HG02678 (cell line): ENCODE measurements around the gene KLK5.
"Not testable (repeated sequence)": the region's sequence is repeated elsewhere in the genome, so short reads cannot be mapped to it uniquely, and the experiment has no call there.

Experiments
- ATAC-seq: cut with Tn5 transposase; IDR thresholded peaks from one replicate; pipeline ENCODE4 v1.9.1; 2021; ENCODE audit warnings: mild to moderate bottlenecking, moderate library complexity; ENCODE audit not compliant: unreplicated experiment

KLK5 gene, protein sequence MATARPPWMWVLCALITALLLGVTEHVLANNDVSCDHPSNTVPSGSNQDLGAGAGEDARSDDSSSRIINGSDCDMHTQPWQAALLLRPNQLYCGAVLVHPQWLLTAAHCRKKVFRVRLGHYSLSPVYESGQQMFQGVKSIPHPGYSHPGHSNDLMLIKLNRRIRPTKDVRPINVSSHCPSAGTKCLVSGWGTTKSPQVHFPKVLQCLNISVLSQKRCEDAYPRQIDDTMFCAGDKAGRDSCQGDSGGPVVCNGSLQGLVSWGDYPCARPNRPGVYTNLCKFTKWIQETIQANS

DNA sequence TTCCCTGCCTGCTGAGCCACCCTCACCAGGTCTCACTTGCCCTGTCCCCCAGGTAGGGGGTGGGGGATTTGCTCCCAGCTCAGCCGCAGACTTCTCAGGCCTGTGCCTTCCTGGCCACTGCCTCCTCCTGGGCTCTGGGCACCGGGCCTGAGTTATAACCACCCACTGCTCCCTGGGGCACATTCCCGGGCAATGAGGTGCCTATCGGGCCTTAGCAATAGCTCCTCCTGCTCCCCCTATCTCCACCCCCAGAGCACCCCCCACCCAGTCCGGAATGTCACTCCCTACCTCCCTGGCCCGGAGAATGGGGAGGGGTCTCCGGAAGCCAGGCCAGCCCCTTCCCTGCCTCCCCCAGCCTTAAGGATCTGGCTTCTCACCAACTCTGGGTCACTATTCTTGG lies at the start of gene KLK5:
Gene KLK5 (minus strand): TSS at position 129 of the 400 bp plus-strand sequence. CDS start 381 bp downstream, outside the sequence.
- no peak for ATAC-seq

DNA sequence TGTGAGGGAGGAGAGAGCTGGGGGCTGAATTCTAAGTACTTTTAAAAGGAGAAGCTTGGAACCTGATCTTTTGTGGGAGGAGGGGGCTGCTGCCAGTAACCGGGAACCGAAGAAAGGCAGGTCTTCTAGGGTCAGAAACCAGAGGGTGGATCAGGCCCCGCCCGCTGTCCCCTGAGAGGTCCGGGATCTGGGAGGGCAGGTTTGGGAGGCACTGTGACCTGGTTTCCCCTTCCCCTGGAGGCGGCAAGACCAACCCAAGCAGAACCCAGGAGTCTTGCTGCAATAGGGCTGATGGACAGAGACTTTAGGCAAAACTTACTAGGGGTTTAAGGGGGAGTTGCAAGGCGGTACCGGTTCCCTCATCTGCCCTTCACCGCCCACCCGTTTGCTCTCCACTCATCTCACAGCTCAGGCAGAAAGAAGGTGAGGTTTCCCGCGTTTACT lies 49.3 kb upstream of the KLK5 start:
- no peak for ATAC-seq

DNA sequence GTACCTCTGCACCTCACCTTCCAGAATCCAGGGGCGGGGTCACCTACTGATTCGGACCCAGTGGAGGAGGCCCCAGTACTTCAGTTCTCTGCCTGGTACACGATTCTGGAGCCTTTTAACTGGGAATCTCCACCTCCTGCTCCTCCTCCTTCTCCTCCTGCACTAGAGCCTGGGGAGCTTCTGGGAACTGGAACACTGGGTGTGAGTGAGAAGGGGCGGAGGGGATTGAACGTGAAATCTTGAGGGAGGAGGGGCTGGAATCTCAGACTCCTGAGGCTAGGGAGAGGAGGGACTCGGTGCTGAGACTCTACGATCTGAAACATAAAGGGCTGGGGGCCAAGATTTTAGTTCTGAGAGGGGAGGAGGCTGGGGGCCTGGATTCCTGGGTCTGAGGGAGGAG lies 48.7 kb upstream of the KLK5 start, which contains the start of gene KLK8:
Gene KLK8 (minus strand): TSS at position 90 of the 400 bp plus-strand sequence. CDS start 437 bp downstream, outside the sequence.
- no peak for ATAC-seq

DNA sequence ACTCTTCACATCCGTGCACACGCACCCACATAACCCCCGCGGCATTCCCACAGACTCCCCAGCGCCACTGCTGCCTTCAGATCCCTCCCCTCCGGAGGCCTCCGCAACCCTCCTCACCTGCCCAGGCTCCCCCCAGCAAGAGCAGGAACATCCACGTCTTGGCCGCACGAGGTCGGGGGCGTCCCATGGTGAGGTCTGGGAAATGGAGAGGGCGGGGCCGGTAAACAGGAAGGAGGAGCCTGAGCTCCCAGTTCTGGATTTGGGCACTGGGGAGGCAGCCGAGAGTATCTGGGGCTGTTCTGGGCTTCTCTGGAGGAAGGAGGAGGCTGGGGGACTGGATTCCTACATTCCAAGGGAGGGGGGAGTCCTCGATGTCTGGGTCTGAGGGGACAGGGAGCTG lies 48.1 kb upstream of the KLK5 start:
- ATAC-seq = no peak

DNA sequence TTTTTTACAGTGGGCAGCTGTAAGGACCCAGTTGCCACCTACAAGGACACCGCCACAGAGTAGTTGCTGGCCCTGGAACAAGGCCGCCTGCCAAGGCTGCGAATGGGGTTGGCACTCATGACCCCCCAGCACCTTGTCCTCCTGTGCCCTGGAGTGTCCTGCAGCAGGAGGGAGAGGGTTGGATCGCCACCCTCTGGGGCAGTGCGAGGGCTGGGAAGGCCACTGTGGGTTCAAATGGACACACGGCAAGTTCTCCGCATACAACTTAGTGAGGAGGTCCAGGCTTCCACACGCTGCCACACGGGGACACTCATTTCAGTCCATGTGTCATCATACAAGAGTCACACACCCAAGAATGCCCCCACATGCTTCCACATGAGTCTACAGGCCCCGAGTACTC lies 47.6 kb upstream of the KLK5 start:
- ATAC-seq = no peak

DNA sequence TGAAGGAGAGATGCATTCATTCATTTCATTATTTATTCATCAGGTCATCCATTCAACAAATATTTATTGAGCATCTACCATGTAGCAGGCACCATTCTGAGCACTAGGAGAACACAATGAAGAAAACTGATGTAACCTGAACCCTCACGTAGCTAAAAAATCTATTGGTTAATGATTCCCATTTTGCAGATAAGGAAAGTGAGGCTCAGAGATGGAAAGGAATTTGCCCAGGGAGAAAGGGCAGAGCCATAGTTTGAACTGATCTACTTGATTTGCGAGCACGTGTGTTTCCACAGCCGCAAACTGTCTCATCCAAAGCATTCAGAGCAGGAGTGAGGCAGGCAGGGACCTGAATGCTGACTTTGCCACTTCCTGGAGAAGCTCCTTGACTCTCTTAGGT lies 45.8 kb upstream of the KLK5 start:
- no peak for ATAC-seq

DNA sequence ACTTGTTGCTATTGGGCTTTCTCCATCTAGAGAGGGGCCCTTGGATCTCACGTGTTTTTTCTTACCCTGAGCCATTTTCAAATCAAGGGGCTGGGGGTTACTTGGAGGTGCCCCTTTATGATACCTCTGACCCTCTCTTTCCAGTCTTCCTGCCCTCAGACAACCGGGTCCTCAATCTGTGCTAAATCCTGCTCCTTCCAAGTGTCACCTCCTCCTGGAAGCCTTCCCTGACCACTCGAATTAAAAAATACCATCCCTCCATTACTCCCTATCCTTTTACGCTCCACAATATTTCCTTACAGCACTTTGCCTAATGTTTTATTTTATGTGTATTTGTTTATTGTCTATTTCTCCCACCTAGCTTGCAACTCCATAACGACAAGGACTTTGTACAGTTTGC lies 45.2 kb upstream of the KLK5 start:
- ATAC-seq = no peak

DNA sequence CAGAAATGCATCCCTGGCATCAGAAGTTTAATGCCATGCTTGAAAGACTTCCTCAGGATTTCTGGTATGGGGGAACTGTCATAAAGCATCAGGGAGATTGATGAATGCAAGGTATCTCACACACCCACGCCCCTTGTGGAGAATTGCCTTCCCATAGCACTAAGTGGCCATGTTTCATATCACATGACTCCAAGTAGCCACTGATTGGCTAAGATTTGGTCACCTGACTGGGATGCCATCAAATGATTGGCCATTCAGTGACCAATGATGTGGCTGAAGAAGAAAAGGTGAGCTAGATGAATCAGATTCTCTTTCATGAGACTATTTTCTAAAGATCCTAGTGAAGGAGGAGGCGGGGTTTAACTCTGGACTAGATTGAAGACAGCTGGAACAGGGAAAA lies 41.3 kb upstream of the KLK5 start:
- ATAC-seq = no peak

DNA sequence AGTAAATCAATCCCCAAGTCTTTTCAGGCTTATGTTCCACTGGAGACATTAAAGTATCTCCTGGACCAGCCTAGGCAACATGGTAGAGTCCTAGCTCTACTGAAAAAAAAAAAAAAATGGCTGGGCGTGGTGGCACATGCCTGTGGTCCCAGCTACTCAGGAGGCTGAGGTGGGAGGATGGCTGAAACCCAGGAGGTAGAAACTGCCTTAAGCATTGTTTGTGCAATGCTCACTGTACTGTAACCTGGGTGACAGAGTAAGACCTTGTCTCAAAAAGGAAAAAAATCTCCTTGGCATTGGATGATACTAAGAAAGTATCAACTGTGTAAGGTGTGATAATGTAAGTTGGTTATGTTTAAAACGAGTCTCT lies 39.8 kb upstream of the KLK5 start:
- no peak for ATAC-seq

DNA sequence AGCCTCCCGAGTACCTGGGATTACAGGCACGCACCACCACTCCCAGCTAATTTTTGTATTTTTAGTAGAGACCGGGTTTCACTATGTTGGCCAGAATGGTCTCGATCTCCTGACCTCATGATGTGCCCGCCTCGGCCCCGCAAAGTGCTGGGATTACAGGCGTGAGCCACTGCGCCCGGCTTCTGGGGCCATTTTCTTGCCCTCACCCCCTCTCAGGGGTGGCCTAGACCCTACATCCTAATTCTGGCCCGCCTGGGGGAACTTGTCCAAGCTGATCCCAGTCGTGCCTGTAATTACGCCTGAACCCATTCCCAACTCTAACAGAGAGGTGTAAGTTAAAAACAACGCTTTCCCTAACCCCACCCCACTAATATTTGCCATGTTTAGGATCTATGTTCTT lies 31.6 kb upstream of the KLK5 start:
- not testable (repeated sequence) for ATAC-seq

DNA sequence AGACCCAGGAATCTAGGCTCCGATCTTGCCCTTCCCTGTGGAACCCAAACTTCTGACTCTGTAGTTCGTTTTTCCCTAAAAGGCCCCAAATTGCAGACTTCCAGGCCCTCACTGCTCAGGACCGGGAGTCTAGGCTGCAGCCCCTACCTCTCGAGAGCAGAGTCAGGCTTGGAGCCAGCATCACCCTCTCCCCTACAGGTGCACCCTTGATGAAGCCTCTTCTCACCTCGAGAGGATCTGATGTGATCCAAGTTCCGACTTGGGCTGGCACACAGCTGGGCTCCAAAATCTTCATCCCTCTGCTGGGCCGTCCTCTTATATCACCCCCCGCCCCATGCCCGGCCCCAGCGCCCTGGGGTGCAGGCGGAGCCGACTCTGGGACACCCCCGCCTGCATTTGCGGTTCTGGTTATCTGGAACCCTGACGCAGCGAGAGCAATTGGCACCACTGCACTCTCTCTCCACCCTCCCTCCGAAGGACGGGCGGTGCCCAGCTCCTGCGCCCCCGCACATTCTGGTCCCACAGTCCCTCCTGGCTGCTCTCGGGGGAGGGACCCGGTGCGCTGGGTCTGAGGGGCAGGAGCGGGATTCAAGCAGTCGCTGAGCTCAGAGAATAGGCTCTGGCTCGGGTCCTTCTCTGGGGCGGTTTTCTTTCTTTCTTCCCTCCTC lies 30.9 kb upstream of the KLK5 start, which contains the start of gene KLK7:
Gene KLK7 (minus strand): TSS at position 293 of the 668 bp plus-strand sequence. CDS start 1,518 bp downstream, outside the sequence.
- ATAC-seq = no peak

DNA sequence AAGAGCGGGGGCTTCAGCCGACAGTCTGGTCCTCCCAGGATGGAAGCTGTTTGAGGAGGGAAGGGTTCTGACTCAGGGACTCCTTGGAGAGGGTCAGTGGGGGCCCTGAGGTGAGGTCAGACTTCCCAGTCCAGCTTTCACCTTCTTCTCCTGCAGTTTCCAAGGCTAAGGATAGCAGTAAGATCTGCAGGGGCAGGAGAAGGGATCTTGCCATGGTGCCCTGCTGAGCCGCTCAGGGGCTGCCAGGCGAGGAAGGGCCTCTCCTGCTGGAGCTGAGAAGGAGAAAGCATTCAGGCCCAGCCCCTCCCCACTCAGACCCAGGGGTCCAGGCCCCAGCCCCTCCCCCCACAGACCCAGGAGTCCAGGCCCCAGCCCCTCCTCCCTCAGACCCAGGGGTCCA lies 29.3 kb upstream of the KLK5 start:
- no peak for ATAC-seq

DNA sequence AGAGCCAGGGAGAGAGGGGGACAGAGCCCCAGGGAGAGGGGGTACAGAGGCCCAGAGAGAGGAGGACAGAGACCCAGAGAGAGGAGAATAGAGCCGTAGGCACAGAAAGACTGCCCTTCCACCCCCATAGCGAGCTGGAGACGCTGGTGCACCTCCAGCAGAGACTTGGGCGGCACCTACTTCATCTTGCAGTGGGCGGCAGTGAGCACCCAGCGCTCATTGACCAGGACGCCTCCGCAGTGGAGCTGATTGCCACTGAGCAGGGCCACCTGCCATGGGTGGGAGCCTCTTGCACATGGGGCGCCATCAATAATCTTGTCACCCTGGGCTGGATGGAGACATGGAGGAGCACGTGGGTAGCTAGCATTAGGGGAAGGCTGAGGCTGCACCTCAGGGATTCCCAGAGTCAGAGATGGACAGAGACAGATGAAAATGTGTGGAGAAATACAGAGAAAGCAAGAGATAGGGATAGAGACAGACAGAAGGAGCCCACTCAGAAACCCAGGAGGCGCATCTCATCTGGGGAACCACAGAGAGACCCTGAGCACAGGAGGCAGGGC lies 28.8 kb upstream of the KLK5 start:
- no peak for ATAC-seq

DNA sequence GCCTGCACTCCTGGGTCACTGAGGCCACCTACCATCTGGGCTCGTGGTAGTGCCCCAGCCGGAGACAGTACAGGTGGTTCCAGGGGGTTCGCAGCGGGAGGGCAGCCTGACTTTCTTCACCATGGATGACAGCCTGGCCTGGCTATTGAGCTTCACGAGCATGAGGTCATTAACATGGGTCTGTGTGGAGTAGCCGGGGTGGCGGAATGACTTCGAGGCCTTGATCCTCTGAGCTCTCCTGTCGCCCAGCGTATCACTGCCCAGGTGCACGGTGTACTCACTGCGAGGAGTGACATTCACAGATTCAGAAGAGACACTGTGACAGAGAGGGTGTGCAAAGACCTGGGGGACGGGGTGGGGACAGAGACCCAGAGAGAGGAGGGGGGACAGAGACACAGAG lies 27.4 kb upstream of the KLK5 start:
- ATAC-seq = no peak

DNA sequence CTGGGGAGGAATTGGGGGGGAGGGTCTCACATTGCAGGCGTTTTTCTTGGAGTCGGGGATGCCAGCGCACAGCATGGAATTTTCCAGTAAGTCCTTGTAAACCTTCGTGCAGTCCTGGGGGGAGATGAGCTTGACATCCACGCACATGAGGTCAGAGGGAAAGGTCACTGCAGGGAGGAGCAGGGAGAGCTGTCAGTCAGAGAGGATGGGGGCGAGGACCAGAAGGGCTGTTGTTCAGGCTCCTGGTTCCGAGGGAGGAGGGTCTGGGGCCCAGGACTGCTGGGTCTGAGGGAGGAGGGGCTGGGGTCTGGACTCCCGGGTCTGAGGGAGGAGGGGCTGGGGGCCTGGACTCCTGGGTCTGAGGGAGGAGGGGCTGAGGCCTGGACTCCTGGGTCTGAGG lies 26.9 kb upstream of the KLK5 start:
- ATAC-seq = no peak

DNA sequence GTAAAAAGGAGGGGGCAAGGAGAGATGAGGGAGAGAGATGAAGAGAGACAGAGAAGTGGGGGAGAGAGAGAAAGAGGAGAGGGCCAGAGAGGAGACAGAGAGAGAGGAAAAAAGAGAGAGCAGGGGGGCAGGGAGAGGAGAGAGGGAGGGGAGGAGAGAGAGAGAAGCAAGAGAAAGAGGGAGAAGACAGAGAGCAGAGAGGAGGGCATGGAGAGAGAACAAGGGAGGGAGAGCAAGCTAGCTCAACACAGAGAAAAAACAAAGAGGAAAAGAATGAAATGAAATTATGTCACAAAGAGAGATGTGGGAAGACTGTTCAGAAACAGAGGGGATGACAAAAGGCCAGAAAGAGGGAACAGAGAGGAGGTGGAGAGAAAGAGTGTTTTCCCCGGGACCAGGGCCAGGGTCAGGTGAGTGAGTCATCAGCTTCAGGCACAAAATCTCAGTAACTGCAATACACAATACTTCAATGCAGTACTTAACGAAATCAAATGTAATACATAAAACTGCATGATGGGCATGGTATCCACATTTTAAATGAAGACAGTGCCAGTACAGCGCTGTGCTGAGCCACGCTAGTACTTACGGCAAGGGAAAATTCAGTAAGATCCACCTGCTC lies 26.0 kb upstream of the KLK5 start:
- no peak for ATAC-seq

DNA sequence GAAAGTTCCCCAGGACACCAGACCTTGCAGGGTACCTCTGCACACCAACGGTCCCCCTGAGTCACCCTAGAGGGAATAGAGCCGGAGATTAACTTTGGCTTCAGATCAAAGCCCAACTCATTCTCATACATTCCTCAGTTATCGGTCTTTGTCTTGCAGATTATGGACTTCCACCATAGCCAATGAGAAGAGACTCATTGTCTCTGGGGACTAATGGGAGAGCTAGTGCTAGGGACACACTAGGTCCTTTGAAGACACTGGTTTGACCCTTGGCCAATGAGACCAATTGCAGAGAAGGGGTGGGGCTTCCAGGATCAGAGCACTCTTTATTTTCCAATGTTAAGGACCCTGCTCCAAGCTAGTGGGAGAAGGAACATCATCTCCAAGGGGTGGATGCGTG lies 24.8 kb upstream of the KLK5 start:
- ATAC-seq = no peak

DNA sequence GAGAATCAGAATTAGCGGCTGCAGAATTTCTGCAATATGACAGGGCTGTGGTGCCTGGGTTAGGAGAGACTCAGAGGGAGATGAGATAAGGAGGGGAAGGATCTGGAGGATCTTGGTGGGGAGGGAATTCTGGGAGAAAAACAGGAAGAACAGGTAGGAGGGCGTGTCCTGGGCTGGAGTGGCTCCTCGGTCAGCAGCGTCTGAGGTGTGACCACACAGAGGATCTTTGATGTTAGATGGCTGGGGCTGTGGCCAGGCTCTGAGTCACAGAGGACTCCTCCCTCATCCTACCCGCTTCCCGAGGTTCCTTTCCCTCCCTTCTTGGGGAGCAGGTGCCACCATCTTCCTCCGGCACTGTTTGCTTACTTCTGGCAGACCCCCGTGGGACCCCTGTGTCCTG lies 22.9 kb upstream of the KLK5 start:
- ATAC-seq = no peak

DNA sequence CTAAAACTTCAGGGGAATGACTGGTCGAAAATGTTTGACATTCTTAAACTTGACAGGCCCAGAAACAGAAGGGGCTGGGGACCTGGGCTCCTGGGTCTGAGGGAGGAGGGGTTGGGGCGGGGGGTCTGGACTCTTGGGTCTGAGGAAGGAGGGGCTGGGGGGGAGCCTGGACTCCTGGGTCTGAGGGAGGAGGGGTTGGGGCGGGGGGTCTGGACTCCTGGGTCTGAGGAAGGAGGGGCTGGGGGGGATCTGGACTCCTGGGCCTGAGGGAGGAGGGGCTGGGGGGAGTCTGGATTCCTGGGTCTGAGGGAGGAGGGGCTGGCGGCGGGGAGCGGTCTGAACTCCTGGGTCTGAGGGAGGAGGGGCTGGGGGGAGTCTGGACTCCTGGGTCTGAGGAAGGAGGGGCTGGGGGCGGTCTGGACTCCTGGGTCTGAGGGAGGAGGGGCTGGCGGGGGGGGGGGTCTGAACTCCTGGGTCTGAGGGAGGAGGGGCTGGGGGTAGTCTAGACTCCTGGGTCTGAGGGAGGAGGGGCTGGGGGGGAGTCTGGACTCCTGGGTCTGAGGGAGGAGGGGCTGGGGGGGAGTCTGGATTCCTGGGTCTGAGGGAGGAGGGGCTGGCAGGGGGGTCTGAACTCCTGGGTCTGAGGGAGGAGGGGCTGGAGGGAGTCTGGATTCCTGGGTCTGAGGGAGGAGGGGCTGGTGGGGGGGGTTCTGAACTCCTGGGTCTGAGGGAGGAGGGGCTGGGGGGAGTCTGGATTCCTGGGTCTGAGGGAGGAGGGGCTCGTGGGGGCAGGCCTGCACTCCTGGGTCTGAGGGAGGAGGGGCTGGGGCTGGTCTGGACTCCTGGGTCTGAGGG lies 22.1 kb upstream of the KLK5 start:
- ATAC-seq = no peak

DNA sequence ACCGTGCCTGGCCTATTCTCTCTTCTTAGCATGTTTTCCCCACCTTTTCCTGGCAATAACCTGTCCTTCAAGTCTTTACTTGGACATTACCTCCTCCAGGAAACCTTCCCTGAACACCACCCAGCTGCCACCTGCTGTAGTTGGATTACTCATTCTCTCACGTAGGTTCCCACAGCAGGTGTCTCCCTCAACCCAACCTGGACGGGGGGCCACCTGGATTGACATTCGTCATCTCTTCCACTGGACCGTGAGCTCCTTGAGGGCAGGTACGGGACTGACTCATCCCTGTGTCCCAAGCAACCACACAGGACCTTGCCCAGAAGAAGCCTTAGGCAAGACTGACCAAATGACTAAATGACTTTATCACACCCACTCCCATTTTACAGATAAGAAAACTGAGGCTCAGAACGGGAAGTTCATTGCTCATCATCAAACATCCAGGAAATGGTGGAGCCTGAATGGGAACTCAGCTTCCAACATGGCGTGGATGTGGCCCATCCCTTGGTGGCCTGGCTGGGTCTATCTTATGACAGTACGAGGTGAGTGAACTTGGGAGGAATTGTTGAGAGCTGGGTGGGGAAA lies 20.0 kb upstream of the KLK5 start:
- no peak for ATAC-seq
